GM10847 (cell line): ENCODE measurements around the gene OVOL1.
A peak's percentile ranks its signal among the peaks of the same experiment; 100 is the strongest.

Experiments used
- POLR2A ChIP-seq: IDR thresholded peaks from 2 replicates; pipeline ENCODE4 v1.6.1; 2011; ENCODE audit not compliant: insufficient read length; ENCODE audit errors: extremely low read depth

The OVOL1 gene

GRCh38 chr11:65786008-65786785, 666 bp upstream of the OVOL1 start:
- TF ChIP-seq POLR2A = no peak

DNA sequence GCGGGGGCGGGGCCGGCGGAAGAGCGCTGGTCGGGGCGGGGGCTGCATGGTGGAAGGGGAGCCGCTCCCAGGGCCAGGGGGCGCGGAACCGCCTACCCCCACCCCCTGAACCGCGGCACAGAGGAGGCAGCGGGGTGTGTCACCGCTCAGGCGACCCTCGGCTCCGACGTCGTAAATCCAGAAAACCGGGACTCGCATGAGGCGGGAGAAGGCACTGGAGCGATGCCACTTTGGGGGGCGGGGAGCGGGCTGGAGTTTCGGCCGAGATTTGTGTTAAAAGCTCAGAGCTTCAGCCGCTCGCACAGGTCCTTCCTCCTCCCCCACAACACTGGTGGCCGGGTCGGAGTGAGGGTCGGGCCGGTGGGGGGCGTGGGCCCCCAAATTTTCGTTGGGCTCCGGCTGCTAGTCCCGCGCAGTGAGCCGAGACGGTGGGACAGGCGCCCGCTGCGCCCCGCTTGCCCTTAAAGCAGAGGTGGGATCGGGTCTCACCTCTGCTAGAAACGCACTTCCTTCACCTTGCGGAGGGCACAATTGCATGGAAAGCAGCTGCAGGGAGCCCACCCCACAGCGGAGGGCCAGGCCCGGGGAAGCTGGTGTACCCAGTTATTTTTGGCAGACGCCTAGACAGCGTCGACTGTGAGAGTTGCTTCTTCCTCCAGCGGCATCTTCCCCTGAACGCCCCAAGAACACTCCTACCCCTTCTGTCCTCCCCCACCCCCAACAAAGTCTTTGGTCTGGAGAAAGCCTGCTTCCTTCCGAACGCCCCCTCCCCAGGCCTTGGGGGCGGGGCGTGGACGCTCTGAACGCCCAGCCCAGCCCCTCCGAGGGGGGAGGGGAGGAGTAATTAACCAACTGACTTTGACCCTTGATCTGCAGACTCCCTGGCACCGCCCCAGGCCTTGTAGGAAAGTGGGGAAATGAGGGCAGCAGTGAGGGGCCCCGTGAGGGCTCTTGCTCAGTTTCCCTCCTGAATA, 1.1 kb downstream of the OVOL1 start:
- no peak for TF ChIP-seq POLR2A

DNA sequence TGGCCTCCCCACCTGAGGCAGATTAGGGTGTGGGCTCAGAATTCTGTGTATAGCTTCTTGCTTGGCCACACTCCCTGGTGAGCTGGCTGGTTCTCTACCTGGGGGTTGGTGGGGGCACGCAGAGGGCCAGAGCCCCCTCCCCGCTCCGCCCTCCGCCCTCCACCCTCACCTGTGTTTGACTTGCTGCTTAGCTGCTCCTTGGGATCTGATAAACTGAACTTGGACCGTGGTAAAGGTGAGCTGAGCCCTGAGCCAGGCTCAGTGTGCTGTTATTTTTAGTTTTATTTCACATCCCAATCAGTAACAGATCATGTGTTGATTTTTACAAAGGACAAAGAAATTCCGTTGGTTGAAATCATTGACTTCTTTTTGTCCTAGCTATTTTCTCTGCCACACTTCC, 2.0 kb downstream of the OVOL1 start:
- no peak for TF ChIP-seq POLR2A

DNA sequence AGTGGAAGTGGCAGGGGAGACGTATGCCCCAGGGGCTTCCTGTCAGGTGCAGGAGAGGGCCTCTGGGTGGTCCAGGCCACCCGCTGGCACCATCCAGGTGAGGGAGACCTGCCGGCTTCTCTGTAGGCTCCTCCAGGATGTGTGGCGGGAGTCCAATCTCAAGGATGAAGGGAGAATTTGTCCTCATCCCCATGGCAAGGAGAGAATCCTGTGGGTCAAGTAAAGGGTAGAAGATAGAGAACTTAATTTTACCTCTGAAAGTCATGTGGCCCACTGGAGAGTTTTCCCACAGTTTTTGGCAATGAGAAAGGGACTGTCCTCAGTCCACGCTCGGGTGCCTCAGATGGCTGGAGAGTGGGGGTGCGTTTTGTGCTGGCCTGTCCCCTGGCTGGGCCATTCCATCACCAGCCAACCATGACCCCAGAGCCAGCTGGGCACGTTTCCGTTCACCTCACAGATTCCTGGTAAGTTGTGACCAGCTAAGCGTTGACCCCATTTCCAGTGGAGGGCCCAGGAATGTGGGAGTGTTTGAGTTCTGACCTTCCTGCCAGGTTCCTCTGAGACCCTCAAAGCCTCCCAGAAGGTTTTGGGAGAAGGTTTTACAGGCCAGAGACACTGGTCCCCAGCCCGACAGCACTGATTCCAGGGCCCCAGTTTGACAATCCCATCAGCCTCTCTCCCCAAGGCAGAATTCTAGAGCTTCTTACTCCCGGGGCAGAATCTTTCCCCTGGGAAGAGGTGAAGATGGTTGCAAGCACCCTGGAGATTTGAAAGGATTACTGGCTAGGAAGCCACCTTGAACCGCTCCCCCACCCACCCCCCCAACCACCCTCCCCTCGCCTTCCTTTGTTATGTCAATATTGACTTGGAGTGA, 2.6 kb downstream of the OVOL1 start:
- TF ChIP-seq POLR2A = no peak

GRCh38 chr11:65790104-65790901, 3.4 kb downstream of the OVOL1 start:
- TF ChIP-seq POLR2A = no peak

GRCh38 chr11:65790902-65791650, 4.2 kb downstream of the OVOL1 start:
- no peak for TF ChIP-seq POLR2A

- TF ChIP-seq POLR2A = peak; percentile 85
Observed at GRCh38 chr11:65791719-65792213, 4.9 kb downstream of the OVOL1 start.

DNA sequence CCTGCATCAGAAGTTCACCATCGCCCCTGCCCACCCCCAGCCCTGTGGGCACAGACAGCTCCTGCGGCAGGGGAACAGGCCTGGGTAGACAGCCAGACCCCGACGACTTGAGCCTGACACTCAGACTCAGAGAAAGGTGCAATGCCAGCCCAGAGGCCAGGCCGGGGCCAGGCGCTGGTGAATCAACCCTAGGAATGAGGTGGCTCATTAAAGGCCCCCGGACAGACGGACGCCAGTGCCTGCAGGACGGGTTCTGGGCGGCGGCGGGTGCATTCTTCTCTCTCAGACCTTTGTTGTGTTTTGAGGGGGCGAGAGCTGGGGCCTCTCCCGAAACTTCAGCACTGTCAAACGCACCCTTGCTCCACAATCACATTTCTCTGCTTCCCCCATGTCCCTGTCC, 5.6 kb downstream of the OVOL1 start:
- TF ChIP-seq POLR2A = no peak

GRCh38 chr11:65793144-65793581, 6.3 kb downstream of the OVOL1 start:
- TF ChIP-seq POLR2A = no peak

DNA sequence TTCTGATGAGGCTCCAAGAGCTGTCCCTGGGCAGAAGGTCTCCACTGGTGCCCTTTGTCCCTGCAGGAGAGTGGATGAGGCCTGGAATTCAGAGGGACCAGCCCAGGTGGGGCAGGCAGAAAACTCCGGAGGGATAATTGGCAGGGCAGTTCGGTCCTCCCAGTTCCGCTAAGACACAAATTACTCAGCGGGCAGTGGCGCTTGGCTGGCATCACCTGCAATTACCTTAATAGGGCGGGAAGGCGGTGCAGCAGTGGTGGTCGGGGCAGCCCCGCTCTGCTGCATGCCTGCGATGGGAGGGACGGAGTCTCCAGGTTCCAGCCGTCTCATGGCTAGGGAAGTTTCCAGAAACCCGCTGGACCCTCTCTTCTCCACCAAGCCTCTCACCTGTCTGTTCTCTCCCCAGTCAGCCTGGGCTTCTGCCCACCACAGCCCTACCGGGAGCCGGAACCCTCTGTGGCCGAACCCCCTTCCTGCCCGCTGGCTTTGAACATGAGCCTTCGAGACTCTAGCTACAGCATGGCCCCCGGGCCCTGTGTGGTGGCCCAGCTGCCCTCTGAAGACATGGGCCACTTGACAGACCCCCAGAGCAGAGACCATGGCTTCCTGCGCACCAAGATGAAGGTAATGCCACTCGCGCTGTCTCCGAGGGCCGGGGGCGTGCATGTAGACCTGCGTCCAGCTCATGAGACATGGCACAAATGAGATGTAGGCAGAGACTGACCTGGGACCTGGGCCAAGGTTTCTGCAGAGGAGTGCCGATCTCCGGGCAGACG, 7.0 kb downstream of the OVOL1 start:
- TF ChIP-seq POLR2A = no peak

DNA sequence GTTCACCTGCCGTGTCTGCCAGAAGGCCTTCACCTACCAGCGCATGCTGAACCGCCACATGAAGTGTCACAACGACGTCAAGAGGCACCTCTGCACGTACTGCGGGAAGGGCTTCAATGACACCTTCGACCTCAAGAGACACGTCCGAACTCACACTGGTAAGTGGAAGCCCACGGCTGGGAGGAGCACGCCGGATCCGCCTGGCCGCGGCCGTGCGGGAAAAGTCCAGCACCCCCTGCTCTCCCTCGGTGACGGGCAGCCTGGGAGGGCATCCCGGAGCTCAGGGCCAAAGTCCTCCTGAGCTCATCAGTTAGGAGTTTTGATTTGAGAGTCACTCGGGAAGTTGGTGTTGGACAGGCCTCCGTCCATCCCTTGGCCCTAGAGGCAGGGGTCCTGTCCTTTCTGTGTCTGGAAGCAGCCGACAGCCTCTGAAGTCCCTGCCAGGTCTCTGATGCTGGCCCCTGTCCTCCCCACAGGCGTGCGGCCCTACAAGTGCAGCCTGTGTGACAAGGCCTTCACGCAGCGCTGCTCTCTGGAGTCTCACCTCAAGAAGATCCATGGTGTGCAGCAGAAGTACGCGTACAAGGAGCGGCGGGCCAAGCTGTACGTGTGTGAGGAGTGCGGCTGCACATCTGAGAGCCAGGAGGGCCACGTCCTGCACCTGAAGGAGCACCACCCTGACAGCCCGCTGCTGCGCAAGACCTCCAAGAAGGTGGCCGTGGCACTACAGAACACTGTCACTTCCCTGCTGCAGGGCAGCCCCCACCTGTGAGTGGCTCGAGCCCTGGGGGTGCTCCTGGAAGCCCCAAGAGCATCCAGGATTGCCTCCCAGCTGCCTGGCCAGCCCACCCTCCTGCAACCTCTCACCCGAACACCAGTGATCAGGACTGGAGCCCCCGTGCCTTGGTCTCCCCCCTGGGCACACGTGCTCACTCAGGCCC, 8.0 kb downstream of the OVOL1 start:
- TF ChIP-seq POLR2A = no peak

DNA sequence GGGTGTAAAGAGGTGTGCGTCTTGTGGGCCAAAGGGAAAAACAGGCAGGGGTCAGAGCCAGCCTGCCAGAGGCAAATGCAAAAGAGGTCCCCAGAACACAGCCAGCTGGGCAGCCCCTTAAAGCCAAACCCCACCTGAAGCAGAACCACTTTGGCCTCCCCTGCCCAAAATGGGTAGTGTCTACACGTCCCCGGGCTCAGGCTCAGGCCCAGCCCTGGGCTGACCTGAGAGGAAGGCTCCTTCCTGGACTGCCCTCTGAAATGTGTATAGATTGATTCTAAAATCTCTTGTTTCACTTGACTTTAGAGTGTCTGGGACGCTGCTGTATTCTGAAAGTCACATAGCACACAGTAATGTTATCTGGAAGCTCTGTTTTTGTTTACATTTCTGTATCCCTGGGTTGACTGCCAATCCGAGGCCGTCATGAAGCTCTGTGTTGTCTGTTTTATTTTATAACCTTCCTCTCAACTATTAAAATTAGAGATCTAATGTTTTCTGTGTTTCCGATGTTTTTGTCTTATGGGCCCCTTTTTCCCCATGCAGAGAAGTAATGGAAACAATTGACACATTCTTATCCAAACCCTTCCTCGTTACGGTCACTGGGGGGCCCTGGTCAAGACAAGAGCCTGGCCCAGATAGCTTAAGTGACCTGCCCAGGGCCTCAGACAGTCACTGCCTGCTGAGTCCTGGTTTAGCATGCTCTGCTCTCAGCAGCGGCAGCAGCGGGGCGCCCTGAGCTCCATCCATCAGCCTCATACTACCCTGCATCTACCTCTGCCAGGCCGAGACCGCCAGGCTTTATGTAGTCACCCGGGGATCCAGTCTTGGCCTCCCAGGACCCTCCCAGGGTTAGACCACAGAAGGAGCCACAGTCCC, 10.1 kb downstream of the OVOL1 start:
- no peak for TF ChIP-seq POLR2A
